Left forelimb (tissue), 1 donor: Measurements from ENCODE around the gene SMC3.
"Not testable (repeated sequence)": the region's sequence is repeated elsewhere in the genome, so short reads cannot be mapped to it uniquely, and the experiment has no call there.

Source experiments
- DNase-seq: peaks from one replicate; pipeline ENCODE4 v3.0.0-alpha.2; 2018; ENCODE audit warnings: low spot score

The SMC3 gene

DNA sequence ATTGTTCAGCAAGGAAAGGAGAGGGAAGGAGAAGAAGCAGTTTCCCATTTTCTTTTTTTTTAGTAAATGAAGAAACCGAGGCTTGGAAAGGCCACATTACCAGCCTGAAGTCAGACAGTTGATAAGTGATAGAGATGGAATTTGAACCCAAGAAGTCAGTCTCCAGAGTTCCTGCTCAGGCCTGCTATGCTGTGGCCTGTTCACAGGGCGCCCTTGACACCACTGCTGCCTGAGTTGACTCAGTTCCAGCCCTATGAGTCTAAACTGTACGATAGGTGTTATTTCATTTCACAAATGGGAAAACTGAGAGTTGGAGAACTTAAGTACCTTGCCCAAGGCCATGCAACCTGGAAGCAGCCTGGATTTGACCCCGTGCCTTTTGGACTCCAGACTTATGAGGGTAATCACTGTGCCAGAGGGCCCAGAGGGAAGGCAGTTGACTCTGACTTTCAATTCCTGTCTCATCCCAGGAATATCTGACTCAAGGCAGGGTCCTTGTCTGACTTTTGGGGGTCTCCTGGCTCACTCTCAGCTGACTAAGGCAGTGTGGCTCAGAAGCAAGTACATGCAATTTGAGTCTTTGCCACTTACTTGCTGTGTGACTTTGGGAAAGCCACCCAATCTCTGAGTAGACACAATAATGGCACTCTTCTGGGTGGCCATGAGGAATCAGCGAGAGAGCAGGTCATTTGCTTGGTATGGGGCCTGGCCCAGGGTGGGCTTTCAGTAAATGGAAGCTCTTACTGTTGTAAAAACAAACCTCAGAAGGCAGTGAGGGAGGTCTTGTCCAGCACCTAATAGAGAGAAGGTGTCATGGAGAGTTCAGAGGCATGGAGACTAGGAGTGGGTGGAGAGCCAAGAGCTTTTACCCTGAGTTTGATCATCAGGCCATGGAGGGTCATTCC, 58.7 kb downstream of the SMC3 start:
- no peak for DNase-seq

DNA sequence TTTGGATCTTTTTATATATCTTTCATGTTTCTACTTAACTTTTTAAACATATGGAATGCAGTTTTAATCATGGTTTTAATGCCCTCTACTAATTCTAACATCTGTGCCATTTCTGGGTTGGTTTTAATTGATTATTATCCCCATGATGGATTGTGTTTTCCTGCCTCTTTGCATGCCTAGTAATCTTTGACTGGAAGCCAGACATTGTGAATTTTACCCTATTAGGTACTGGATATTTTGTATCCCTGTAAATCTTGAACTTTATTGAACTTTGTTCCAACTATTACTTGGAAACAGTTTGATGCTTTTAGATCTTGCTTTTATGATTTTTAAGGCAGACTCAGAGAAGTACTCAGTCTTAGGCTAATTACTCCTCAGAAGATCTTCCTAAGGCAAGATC, 60.7 kb downstream of the SMC3 start:
- no peak for DNase-seq

DNA sequence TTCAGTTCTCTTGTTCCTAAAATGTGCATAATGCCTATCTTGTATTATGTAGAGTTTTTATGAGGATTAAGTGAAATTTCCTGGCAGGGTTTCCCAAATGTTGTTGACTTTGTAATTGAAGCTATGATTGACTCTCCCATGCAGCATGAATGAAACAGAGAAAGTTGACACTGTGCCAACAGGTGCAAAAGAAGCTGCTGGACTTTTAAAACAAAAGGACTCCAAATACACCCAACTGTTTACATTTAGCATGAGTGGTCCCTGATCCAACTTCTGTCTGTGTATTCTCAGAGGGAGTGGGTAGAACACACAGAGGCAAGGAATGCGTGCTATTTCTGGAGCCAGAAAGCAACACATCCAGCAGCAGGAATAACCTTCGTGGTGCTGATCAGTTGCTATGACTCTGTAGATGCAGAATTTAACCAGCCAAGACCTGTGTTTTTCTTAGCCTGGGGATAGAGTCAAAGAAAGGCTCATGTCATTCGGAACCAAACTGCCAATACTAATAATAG, 62.2 kb downstream of the SMC3 start:
- no peak for DNase-seq

DNA sequence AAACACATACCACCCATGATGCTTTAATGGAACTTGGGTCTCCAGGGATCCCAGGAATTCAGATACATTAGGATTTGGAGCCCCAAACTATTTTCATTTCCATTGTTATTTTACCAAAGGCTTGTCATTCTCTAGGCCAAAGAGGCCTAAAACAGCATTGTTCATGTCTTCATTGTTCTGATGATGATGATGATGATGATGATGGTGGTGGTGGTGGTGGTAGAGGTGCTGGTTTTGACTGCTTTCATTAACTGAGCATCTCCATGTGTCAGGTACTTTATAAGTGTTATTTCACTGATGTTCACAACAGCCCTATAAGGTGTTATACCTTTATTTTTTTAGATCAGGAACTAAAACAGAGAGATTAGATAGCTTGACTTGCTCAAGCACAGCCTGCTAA, 64.4 kb downstream of the SMC3 start:
- DNase-seq: no peak

DNA sequence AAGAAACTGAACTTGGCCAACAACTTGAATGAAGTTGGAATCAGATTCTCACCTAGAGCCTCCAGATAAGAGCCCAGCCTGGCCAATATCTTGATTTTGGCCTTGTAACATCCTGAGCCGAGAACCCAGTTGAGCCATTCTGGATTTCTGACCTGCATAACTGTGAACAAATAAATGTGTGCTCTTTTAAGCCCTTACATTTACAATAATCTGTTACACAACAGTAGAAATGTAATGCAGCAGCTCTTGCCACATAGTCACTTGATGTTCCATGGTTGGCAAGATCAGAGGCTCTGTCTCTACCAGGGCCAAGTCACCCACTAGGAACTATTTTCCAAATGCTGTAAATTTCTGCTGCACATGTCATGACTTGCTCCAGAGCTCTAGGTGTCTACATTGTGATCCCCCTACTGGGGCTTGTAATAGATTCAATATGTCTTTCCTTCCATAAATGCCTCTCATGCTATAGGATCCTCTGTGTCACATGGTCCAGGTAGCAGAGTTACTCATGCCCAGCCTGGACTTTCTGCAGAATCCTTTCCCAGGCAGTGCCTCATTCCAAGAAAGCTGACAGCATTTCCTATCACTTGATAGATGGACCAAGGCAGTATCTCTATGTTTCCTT, 65.2 kb downstream of the SMC3 start:
- no peak for DNase-seq

DNA sequence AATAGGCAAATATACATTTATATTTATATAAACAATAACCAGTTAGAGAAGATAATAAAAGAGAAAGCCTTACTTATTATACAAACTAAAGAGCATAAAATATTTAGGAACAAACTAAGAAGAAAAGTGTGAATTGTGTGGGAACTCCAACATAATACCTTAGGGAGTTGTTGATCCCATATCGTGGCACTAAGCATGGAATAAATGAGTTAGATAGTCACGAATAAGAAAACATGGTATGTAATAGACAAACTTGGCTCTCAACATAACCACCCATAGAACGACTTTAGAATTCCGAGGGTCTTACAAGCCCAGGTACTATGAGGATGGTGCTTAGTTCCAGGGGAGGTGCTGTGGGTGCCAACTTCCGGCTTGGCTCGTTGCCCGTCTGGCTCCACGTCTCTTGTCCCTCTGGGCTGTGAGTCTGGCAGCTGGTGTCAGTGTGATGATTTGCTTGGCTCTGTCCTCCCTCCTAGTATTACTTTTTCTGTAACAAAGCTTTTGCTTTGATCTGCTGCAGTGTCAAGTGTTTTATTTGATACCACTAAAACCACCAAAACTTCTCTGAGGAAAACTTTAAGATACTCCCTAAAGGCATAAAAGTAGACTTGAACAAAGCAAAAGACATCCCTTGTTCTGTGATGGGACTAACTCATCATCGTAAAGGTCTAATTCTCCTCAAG, 67.2 kb downstream of the SMC3 start:
- no peak for DNase-seq

DNA sequence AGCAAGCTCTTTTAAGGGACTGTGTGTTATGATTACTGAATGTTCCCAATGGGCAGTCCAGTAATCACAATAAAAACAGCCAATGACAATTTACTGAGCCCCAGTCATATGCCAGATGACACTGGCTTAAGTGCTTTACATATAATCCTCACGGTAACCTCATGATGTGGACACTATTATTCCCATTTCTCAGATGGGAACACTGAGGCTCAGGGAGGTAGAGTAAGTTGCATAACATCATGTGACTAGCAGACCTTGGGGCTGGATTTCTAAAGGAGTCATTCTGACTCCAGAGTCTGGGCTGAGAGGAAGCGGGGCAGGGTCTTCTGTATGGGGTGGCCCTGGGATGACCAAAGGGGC, 69.1 kb downstream of the SMC3 start:
- no peak for DNase-seq

DNA sequence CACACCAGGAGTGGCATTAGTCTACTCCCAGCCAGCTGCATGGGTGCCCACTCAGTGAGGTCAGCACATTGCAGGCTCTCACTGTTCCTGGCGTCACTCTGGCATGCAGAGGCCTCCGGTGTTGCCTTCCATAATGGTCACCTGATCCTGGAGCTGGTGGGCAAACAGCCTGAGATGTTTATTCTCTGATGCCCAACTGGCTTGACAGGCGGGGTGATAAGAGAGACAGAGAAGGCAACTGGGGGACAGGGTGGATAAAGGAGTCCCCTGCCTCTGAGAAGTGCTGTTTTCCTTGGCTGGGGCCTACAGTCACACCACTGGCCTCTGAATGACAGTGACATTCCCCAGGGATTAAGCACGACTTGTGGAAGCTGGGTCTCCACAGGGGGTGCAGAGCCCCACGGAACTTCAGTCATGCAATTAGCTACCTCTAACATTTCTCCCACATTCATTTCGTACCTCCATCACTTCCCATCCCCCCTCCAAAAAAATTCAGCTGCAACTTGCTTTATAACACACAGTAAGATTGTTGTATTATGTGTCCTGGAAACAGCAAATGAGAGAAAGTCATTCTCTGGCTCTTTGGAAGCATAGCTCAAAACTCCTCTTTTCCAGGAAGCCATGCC, 69.5 kb downstream of the SMC3 start:
- DNase-seq: no peak

DNA sequence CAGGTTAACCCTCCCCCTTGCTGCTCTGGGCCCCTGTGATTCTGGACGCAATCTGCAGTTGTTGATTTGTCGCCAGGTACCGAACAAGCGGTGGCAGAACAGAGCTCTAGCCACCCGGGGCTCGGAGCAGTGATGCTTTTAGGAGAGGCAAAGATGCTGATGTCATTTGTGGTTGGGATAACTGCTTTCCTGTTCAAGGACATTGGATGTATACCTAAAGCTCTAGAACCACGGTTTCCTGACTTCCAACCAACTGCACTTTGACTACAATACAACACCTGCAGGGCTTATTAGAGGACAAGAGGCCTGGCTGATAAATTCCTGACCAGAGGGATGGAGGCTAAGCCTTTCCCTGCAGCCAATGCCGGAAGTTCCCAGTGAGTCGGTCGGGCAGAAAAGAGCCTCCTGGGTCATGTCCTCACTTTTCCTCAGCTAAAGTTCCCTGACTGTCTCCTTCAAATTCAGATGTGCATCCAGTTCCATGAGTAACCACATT, 70.1 kb downstream of the SMC3 start:
- no peak for DNase-seq

DNA sequence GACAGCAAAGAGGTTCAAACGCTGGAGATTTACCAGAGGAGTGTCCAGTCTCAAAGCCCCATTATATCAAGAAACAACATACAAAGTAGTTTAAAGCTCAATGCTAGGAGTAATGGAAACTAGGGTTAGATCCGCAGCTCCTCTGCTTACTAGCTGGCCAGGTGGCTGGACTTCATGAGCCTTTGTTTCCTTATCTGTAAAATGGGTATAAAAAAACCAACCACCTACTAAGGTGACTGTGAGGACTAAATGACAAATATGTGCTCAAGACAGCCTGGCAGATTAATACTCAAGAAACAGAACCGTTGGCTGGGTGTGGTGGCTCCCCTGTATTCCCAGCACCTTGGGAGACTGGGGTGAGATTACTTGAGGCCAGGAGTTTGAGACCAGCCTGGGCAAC, 70.8 kb downstream of the SMC3 start:
- no peak for DNase-seq

DNA sequence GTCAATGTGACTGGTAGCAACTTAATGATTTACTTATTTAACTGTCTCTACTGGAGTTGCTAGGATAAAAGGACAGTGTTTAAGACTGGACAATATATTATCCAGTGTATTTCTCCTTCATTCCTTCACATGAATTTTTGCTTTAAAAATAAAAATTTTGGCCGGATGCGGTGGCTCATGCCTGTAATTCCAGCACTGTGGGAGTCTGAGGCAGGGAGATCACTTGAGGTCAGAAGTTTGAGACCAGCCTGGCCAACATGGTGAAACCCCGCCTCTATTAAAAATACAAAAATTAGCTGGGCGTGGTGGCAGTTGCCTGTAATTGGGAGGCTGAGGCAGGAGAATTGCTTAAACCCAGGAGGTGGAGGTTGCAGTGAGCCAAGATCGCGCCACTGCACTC, 71.6 kb downstream of the SMC3 start:
- not testable (repeated sequence) for DNase-seq

DNA sequence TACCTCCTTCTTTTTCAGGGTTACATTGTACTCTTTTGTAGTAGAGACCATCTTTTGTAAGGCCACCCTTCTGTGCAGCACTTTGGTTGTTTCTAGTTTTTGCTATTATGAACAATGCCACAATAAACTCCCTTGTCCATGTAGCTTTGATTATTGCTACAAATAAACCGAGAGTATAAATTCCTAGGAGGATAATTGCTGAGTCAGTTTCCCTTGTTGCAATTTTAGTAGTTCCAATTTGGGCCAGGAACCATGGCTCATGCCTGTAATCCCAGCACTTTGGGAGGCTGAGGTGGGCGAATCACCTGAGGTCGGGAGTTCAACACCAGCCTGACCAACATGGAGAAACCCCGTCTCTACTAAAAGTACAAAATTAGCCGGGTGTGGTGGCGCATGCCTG, 72.4 kb downstream of the SMC3 start:
- DNase-seq: not testable (repeated sequence)

DNA sequence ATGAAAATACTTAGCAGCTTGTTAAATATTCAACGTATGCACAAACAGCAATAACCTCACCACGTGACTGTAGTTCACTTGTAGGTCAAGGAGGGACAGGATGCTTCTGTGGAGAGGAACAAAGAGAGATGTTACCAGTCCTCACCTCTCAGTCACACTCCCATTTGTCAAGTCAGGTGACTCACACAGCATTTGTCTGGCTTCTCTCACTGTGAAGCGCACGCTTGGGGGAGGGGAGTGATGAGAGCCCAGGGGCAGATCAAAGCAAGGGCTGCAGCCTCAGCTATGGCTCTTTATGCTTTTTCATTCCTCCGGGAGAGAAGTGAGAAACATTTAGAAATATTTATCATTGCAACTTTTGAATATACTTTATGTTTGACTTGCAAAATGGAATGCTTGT, 73.8 kb downstream of the SMC3 start:
- no peak for DNase-seq

DNA sequence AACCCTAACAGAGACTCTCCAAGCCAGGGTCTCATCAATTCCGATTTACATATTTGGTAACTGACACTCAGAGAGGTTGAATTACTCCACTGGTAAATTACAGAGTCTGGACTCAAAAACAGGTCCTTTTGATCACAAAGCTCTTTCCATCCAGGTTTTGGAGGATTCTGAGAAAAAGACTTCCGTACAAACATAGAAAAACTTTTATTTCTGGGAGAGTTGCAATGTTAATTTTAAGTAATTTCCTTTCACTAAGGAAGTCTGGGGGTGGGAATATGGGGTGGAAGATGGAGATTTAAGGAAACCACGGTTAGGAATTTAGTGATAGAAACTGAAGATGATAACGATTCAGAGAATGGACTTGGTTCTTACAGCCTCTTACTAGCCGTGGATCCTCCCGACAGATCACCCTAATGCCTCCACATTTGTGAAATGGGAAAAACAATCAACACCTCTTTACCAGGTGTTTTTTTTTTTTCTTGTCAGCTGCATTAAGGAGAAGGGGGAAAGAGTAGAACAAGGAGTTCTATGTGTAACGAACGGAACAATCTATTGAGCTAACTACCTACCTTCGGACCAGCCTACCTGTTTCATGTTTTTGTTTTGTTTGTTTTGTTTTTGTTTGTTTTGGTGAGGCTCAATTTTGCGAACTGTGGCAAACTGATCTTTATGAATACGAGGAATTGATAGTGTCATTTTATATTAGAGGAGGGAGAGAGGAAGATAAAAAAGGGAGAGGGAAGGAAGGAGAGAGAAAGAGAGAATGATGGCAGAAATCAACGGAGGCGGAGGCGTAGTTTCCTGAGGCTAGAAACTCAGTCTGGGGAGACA, 74.9 kb downstream of the SMC3 start:
- no peak for DNase-seq

DNA sequence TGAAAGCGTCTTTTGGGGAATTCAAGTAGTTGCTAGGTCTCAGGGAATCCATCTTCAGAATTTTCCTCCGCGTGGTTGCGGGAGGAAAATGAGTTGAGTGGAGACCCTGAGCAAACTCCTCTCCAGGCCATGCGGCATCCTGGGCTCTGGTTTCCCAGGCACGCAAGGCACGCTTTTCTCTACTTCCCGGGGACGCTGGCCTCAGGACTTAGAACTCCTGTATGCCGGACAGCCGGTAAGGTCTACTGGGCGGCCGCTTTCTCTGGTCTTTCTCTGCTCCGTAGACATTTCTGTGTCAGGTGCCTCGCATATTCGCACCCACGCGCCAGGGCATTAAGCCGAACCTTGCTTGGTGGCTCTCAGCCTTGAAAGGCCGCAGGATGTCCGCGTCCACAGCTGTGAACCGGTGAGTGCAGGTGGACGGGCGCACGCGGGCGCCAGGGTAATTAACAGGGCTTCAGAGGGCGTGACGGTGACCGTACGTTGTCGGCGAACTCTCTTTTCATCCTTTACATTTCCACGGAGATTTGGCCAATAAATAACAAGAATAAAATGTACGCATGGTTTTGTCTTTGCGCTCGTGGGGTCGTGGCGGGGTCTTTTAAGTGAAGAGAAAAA, 75.6 kb downstream of the SMC3 start:
- DNase-seq: no peak

DNA sequence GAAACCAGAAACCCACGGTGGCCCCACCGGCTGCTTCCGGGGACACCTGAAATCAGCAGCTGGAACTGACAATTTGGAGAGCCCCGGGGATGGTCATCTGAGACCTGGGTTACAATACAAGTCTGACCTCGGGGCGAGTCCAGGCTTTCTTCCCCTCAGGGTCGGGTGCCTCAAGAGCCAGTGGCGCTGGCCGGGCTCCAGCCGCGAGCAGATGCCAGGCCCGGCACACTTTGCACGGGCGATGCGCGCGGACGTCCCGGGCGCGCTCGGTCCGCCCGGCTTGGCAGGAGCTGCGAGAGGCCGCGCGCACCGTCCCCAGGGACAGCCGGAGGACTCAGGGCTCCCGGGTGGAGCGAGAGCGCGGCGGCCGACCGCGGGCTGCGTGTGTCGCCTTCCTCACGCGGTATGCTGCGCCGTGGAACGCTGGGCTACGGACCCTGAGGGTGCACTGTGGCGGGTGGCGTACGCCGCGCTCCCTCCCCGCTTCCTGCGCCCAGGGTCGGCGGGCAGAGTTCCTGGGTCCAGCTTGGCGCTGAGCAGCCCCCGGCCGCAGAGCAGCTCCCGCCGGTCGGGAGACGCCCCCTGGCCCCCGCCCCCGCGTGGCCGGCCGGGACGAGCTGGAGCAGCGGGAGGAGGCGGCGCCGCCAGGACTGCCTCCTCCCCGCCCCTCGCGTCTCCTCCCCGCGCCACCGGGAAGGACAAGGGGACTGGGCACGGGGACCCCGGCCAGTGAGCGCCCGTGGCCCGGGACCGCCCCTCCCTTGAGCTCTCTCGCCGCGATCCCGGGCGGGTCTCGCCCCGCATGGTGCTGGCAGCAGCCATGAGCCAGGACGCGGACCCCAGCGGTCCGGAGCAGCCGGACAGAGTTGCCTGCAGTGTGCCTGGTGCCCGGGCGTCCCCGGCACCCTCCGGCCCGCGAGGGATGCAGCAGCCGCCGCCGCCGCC, 76.4 kb downstream of the SMC3 start, which contains the start of gene RBM20:
TSS of gene RBM20 (plus strand) at position 684 of the 945 bp plus-strand sequence. CDS start at position 803, 119 bp downstream.
- DNase-seq: no peak

DNA sequence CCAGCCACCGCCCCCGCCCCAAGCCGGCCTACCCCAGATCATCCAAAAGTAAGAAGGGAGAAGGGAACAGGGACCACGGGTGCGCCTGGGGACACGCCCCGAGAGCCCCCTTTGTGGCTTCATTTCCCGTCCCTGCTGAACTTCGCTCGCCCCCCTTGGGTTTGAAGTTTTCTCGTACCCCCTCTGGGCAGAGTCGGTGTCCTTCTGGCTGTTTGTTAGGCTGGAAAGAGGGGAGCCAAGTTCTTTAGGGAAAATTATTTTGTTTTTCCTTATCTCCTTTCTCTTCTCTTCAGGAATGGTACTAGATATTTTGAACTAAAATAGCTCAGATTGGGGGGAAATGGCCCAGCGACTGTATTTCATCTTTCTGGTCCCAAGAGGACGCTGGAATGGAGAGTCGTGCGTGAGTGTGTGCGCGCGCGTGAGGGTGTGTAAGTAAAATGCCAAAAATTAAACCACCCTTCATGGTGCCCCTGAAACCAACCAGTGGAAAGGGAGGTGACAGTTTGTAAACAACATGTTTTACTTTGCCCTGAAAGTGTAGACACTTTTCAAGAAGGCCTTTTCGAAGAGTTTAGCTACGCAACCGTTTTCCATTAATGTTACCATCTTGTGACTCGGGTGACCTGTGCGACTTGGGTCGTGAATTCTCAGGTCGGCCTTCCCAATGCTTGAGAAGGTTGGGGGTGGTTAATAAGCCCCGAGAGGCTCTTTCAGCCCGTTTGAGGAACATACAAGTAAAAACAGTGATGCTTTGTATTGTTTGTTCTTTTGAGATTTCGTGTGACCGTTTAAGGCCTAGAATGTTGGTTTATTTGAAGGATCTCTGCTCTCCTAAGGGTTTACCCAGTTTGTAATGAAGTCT, 77.3 kb downstream of the SMC3 start:
- DNase-seq: no peak

DNA sequence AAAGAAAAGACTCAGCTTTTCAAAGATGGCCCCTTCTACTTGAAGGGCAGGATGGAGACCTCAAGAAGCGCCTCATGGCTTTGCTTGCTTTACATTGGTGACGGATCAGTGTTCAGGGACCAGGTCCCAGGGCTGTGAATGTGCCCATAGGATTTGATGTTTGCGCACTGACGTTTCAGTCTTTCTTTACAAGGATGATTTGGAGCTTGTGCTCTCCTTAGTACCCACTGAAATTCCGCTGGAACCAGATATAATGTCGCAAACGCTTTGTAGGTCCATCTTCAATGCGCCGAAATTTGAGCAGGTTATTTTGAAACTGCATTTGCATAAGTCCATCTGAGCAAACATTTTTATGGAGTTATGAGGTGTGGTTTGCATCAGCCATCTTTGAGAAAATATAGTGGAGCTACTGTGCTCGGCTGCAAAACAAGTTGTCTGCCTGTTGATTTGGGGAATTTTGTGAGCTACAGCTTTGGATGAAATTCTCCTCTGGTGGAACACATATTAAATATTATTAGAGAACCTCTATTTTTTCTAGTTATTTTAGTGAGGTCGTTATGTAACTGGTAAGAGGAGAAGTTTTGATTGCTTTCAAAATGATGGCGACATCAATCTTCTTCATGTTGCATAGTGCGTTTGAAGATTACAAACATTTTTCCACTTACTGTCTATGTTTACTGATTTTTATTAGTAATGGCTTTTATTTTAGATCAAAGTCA, 79.1 kb downstream of the SMC3 start:
- no peak for DNase-seq
